ENCODE data around the gene GALNTL6. TPM values are rescaled to one million over a fixed set of nuclear protein-coding genes. Genes with fewer than 3 reads are reported as not detected.

The GALNTL6 gene
- total RNA-seq, 1 donor from 2014 or later: not detected

- Histone ChIP-seq H3K4me3 (no peak overlapping the region), H3K27ac (no peak overlapping the region), H3K9me3 (no peaks in the 10 kb centered on the region), H3K27me3 (no peaks in the 10 kb centered on the region), H3K36me3 (no peaks in the 10 kb centered on the region), H3K4me1 (no peaks in the 10 kb centered on the region)
- no peak for TF ChIP-seq CTCF (IDR thresholded peaks at IDR 0.05)
- intact Hi-C loops (cut with DNase I): no loop called here
- no peak for DNase-seq (ENCODE audit: low spot score in 2 of 2)
Measured at GRCh38 chr4:172650758-172651530, 837.7 kb downstream of the GALNTL6 start.

DNA sequence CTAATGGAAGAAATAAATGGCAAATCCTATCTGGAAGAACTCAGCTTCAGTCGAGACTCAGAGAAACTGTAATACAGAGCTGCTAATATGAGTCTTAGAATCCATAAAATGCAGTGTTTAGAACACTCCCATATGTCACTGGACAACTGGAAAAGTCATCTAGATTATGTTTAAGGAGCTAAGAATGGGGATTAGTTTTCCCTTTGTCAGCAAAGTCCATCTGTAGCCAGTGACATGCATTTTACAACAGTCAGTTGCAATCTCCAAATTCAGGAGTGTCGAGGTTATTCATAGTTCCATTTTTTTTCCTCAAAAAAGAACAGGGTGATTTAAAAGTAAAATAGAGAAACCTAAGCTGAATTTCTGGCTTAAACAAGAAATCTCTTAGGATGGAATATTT lies 838.8 kb downstream of the GALNTL6 start:
- no peak for DNase-seq (ENCODE audit: low spot score in 2 of 2)
- H3K36me3 ChIP-seq: no peaks in the 10 kb centered on the region
- no peaks in the 10 kb centered on the region for H3K4me1 ChIP-seq
- no peaks in the 10 kb centered on the region for H3K27me3 ChIP-seq
- TF ChIP-seq CTCF (IDR thresholded peaks at IDR 0.05): no peak
- H3K9me3 ChIP-seq: no peaks in the 10 kb centered on the region
- H3K27ac ChIP-seq: no peak overlapping the region
- intact Hi-C loops (cut with DNase I): no loop called here
- H3K4me3 ChIP-seq: no peak overlapping the region

GRCh38 chr4:172652369-172652768 lies 839.2 kb downstream of the GALNTL6 start:
- no peak for TF ChIP-seq CTCF (IDR thresholded peaks at IDR 0.05)
- intact Hi-C loops (cut with DNase I): no loop called here
- H3K27ac ChIP-seq: no peak overlapping the region
- no peaks in the 10 kb centered on the region for H3K4me1 ChIP-seq
- no peaks in the 10 kb centered on the region for H3K36me3 ChIP-seq
- H3K27me3 ChIP-seq: no peaks in the 10 kb centered on the region
- no peak overlapping the region for H3K4me3 ChIP-seq
- H3K9me3 ChIP-seq: no peaks in the 10 kb centered on the region
- DNase-seq (ENCODE audit: low spot score in 2 of 2): no peak

DNA sequence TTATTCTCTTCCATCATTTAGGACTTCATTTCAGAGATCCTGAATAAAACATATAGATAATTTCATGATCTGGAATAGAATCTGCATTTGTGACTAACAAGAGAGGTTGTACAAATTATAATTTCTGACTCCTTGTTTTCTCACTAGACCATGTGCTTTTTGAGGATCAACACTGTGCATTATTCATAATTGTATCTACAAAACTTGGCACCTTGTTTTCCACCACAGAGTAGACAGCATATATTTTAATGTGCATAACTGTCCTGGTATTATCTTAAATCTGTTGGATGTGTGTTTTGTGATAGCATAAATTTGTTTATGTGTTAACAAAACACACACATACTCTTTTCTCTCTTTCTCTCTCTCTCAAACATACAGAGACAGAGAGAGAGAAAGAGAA lies 840.5 kb downstream of the GALNTL6 start:
- no peaks in the 10 kb centered on the region for H3K4me1 ChIP-seq
- H3K36me3 ChIP-seq: no peaks in the 10 kb centered on the region
- TF ChIP-seq CTCF (IDR thresholded peaks at IDR 0.05): no peak
- no peaks in the 10 kb centered on the region for H3K27me3 ChIP-seq
- DNase-seq (ENCODE audit: low spot score in 2 of 2): no peak
- intact Hi-C loops (cut with DNase I): no loop called here
- no peak overlapping the region for H3K4me3 ChIP-seq
- H3K27ac ChIP-seq: no peak overlapping the region
- no peaks in the 10 kb centered on the region for H3K9me3 ChIP-seq

- intact Hi-C loops (cut with DNase I): no loop called here
- no peaks in the 10 kb centered on the region for H3K9me3 ChIP-seq
- H3K27me3 ChIP-seq: no peaks in the 10 kb centered on the region
- no peak for DNase-seq (ENCODE audit: low spot score in 2 of 2)
- no peaks in the 10 kb centered on the region for H3K36me3 ChIP-seq
- H3K4me1 ChIP-seq: no peaks in the 10 kb centered on the region
- H3K4me3 ChIP-seq: no peak overlapping the region
- no peak for TF ChIP-seq CTCF (IDR thresholded peaks at IDR 0.05)
- no peak overlapping the region for H3K27ac ChIP-seq
Measured at GRCh38 chr4:172654457-172654856, 841.3 kb downstream of the GALNTL6 start.
